Stimulated activated naive CD8-positive, alpha-beta T cell treated with anti-CD3 and anti-CD28 coated beads, Interleukin-15, Interleukin-2, amounts not matched to agents 100 U/mL and 50 U/mL, for 24 hours (primary cell): Measurements from ENCODE around the gene ZNF184.
"Not testable (repeated sequence)": the region's sequence is repeated elsewhere in the genome, so short reads cannot be mapped to it uniquely, and the experiment has no call there.

Experiments used
- ATAC-seq: fragments of 150-1000 bp; cut with Tn5 transposase; one replicate; pipeline ENCODE4 v1.10.0; 2021
- DNase-seq: peaks from one replicate; pipeline ENCODE4 v3.0.0; 2021

The ZNF184 gene

DNA sequence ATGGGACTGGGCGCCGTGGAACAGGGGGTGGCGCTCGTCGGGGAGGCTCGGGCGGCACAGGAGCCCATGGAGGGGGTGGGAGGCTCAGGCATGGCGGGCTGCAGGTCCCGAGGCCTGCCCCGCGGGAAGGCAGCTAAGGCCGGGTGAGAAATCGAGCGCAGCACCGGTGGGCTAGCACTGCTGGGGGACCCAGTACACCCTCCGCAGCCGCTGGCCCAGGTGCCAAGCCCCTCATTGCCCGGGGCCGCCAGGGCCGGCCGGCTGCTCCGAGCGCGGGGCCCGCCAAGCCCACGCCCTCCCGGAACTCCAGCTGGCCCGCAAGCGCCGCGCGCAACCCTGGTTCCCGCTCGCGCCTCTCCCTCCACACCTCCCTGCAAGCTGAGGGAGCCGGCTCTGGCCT lies 48.1 kb downstream of the ZNF184 start:
- DNase-seq, ATAC-seq: not testable (repeated sequence)

- ATAC-seq, result no peak
These were observed 50.1 kb downstream of the ZNF184 start for GRCh38 chr6:27422651-27423332.

GRCh38 chr6:27419363-27419762 lies 53.5 kb downstream of the ZNF184 start:
- ATAC-seq, result no peak
- DNase-seq, result no peak

More at GRCh38 chr6:27422651-27423332, 50.1 kb downstream of the ZNF184 start:
- DNase-seq, result no peak

GRCh38 chr6:27415898-27416297 lies 57.0 kb downstream of the ZNF184 start:
- no peak for DNase-seq
- no peak for ATAC-seq

GRCh38 chr6:27414996-27415395 lies 57.9 kb downstream of the ZNF184 start:
- no peak for DNase-seq
- no peak for ATAC-seq

GRCh38 chr6:27414300-27414699 lies 58.6 kb downstream of the ZNF184 start:
- no peak for ATAC-seq
- no peak for DNase-seq

- DNase-seq (no peak), ATAC-seq (no peak)
These were observed 65.6 kb downstream of the ZNF184 start for GRCh38 chr6:27407153-27407814.

DNA sequence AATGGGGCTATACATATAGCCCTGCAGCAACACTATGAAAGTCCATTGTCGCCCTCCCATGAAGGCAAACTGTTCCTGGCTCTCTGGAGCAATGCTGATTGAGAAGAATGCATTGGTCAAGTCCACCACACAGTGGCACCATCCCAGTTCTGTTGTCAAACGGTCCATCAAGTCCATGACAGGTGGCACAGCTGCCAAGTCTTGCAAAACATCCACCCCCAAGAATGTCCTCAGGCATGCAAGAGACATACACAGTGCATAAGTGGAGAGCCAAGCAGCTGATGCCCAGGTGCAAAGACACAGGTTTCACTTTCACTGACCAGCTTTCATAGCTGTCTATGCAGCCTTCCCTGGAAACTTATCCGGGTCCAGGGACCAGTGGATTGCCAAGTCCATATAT lies 66.8 kb downstream of the ZNF184 start:
- no peak for ATAC-seq
- no peak for DNase-seq

GRCh38 chr6:27400877-27401642 lies 71.8 kb downstream of the ZNF184 start:
- DNase-seq, result no peak
- no peak for ATAC-seq
